OCI-LY1 (cell line): ENCODE data around the gene MRPS22.

ENCODE experiments used
- H2AFZ ChIP-seq: fragments of 200-600 bp; sonication (generic), shearing (Covaris generic); 2 replicates; pipeline ENCODE4 v1.6.0; 2014; ENCODE audit warnings: antibody characterized with exemption, mild to moderate bottlenecking, low read length
- H3F3A ChIP-seq: fragments of 200-600 bp; sonication (generic), shearing (Covaris generic); 2 replicates; pipeline ENCODE4 v1.6.0; 2014; ENCODE audit warnings: mild to moderate bottlenecking, antibody characterized with exemption, low read length, moderate library complexity; ENCODE audit not compliant: insufficient read depth
- H3K27ac ChIP-seq: fragments of 200-600 bp; sonication (generic); 2 replicates; pipeline ENCODE4 v1.5.1; 2014; ENCODE audit warnings: low read length, mixed run types, mild to moderate bottlenecking, low read depth; ENCODE audit not compliant: poor library complexity, severe bottlenecking
- H3K27me3 ChIP-seq: fragments of 200-600 bp; sonication (generic); 2 replicates; pipeline ENCODE4 v1.6.0; 2014; ENCODE audit warnings: antibody characterized with exemption, mild to moderate bottlenecking, low read length, moderate library complexity; ENCODE audit not compliant: insufficient read depth
- H3K36me3 ChIP-seq: fragments of 200-600 bp; sonication (generic); 2 replicates; pipeline ENCODE4 v1.6.1; 2014; ENCODE audit warnings: mild to moderate bottlenecking, antibody characterized with exemption, low read length, moderate library complexity, mixed read lengths; ENCODE audit not compliant: insufficient read depth
- H3K4me1 ChIP-seq: fragments of 200-600 bp; sonication (generic); 2 replicates; pipeline ENCODE4 v1.5.1; 2014; ENCODE audit warnings: mild to moderate bottlenecking, low read length, moderate library complexity; ENCODE audit not compliant: insufficient read depth, severe bottlenecking
- H3K4me2 ChIP-seq: fragments of 200-600 bp; sonication (generic), shearing (Covaris generic); 2 replicates; pipeline ENCODE4 v1.6.1; 2014; ENCODE audit warnings: low read length
- H3K4me3 ChIP-seq: fragments of 200-600 bp; sonication (generic); 2 replicates; pipeline ENCODE4 v1.5.1; 2014; ENCODE audit warnings: low read length, low read depth, mild to moderate bottlenecking, mixed read lengths; ENCODE audit not compliant: poor library complexity, severe bottlenecking
- H3K79me2 ChIP-seq: fragments of 200-600 bp; shearing (Covaris generic); 2 replicates; pipeline ENCODE4 v1.6.1; 2016; ENCODE audit warnings: mixed run types, low read length, mixed read lengths; ENCODE audit not compliant: insufficient read depth
- H3K9ac ChIP-seq: fragments of 200-600 bp; sonication (generic), shearing (Covaris generic); 2 replicates; pipeline ENCODE4 v1.6.1; 2014; ENCODE audit warnings: mild to moderate bottlenecking, low read length, mixed read lengths
- H3K9me2 ChIP-seq: fragments of 200-600 bp; sonication (generic), shearing (Covaris generic); 2 replicates; pipeline ENCODE4 v1.6.1; 2014; ENCODE audit warnings: low read depth, mild to moderate bottlenecking, low read length, mixed read lengths
- H3K9me3 ChIP-seq: fragments of 200-600 bp; shearing (Covaris generic); 2 replicates; pipeline ENCODE4 v1.6.1; 2014; ENCODE audit warnings: low read length, mixed read lengths
- H4K20me1 ChIP-seq: fragments of 200-600 bp; sonication (generic), shearing (Covaris generic); 2 replicates; pipeline ENCODE4 v1.6.0; 2016; ENCODE audit warnings: mild to moderate bottlenecking, low read length; ENCODE audit not compliant: insufficient read depth
- EZH2 ChIP-seq: fragments of 200-600 bp; sonication (generic), shearing (Covaris generic); IDR thresholded peaks from 2 replicates; pipeline ENCODE4 v1.8.0; 2017; ENCODE audit warnings: borderline replicate concordance, mixed run types, mild to moderate bottlenecking, antibody characterized with exemption, low read length, moderate library complexity, mixed read lengths
- TF ChIP-seq, protein P1 (sequence below): fragments of 200-600 bp; sonication (generic), shearing (Covaris generic); IDR thresholded peaks from 2 replicates; pipeline ENCODE4 v1.5.1; 2017; ENCODE audit warnings: mild to moderate bottlenecking, antibody characterized with exemption, low read length, moderate library complexity, mixed read lengths

Gene MRPS22

DNA sequence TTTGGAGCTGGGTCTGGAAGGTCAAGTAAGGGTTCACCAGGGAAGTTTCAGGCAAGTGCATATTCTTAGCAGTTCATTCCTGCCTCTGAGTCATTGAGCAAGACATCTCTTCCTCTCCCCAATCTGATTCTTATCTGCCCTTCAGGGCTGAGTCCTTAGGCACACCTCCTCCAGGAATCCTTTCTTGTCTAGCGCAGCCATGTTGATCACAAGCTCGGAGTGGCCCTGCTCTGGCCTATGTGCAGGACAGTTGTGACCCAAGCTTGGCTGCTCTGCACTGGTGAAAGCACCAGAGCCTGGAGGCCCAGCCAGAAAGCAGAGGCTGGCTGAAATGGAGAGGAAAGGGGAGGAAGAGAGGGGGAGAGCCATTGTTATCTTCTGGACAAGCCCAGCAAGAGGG, 30.9 kb upstream of the MRPS22 start:
- Histone ChIP-seq H2AFZ (no peak overlapping the region), H3K9ac (no peak overlapping the region), H4K20me1 (no peaks in the 10 kb centered on the region), H3K9me2 (no peaks in the 10 kb centered on the region), H3K79me2 (no peaks in the 10 kb centered on the region), H3K27ac (no peak overlapping the region), H3K36me3 (no peaks in the 10 kb centered on the region), H3K4me1 (no peaks in the 10 kb centered on the region), H3K9me3 (no peaks in the 10 kb centered on the region), H3K4me2 (no peak overlapping the region), H3F3A (no peaks in the 10 kb centered on the region), H3K27me3 (peaks cover 6% of the 10 kb centered on the region), H3K4me3 (no peak overlapping the region)
- no peak for TF ChIP-seq EZH2
- TF ChIP-seq, protein P1, sequence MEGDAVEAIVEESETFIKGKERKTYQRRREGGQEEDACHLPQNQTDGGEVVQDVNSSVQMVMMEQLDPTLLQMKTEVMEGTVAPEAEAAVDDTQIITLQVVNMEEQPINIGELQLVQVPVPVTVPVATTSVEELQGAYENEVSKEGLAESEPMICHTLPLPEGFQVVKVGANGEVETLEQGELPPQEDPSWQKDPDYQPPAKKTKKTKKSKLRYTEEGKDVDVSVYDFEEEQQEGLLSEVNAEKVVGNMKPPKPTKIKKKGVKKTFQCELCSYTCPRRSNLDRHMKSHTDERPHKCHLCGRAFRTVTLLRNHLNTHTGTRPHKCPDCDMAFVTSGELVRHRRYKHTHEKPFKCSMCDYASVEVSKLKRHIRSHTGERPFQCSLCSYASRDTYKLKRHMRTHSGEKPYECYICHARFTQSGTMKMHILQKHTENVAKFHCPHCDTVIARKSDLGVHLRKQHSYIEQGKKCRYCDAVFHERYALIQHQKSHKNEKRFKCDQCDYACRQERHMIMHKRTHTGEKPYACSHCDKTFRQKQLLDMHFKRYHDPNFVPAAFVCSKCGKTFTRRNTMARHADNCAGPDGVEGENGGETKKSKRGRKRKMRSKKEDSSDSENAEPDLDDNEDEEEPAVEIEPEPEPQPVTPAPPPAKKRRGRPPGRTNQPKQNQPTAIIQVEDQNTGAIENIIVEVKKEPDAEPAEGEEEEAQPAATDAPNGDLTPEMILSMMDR = no peak

- Histone ChIP-seq H3K36me3 (no peaks in the 10 kb centered on the region), H3K4me1 (no peaks in the 10 kb centered on the region), H2AFZ (no peak overlapping the region), H3K4me2 (no peak overlapping the region), H4K20me1 (no peaks in the 10 kb centered on the region), H3K9me2 (no peaks in the 10 kb centered on the region), H3F3A (no peaks in the 10 kb centered on the region), H3K4me3 (no peak overlapping the region), H3K9me3 (no peaks in the 10 kb centered on the region), H3K27me3 (peaks cover 7% of the 10 kb centered on the region), H3K27ac (no peak overlapping the region), H3K9ac (no peak overlapping the region), H3K79me2 (no peaks in the 10 kb centered on the region)
- TF ChIP-seq, protein P1 = no peak
- no peak for TF ChIP-seq EZH2
These were observed 29.9 kb upstream of the MRPS22 start for GRCh38 chr3:139313921-139314320.

GRCh38 chr3:139317215-139317614, 26.6 kb upstream of the MRPS22 start:
- TF ChIP-seq EZH2 = no peak
- TF ChIP-seq, protein P1 = no peak
- H3K9me2 ChIP-seq = no peaks in the 10 kb centered on the region
- no peaks in the 10 kb centered on the region for H3K4me1 ChIP-seq
- H3K9me3 ChIP-seq = no peaks in the 10 kb centered on the region
- H3K79me2 ChIP-seq = no peaks in the 10 kb centered on the region
- H3K4me2 ChIP-seq = no peak overlapping the region
- H3K9ac ChIP-seq = no peak overlapping the region
- 0 out of 2 replicates have a peak, but pooled peaks cover 3% of the 10 kb centered on the region for H3K27me3 ChIP-seq
- H4K20me1 ChIP-seq = no peaks in the 10 kb centered on the region
- no peak overlapping the region for H3K27ac ChIP-seq
- H2AFZ ChIP-seq = no peak overlapping the region
- H3K4me3 ChIP-seq = no peak overlapping the region
- H3K36me3 ChIP-seq = no peaks in the 10 kb centered on the region
- no peaks in the 10 kb centered on the region for H3F3A ChIP-seq
